Daoy (cell line): ENCODE measurements around the gene MARS1. TPM values are rescaled to one million over a fixed set of nuclear protein-coding genes. Genes with fewer than 3 reads are reported as not detected.

Experiments used
- DNase-seq: peaks from one replicate; pipeline ENCODE4 v3.0.0-alpha.2; 2015; ENCODE audit warnings: low read depth
- total RNA-seq: library from RNA; depleted of rRNA; stranded (reverse); fragments of >200 nt; shearing (Covaris generic); gene quantifications from 2 replicates; pipeline ENCODE4 v1.2.3, GENCODE V29; 2014

Gene MARS1
- total RNA-seq, 1 experiment from 2014 or later: 177 TPM

DNA sequence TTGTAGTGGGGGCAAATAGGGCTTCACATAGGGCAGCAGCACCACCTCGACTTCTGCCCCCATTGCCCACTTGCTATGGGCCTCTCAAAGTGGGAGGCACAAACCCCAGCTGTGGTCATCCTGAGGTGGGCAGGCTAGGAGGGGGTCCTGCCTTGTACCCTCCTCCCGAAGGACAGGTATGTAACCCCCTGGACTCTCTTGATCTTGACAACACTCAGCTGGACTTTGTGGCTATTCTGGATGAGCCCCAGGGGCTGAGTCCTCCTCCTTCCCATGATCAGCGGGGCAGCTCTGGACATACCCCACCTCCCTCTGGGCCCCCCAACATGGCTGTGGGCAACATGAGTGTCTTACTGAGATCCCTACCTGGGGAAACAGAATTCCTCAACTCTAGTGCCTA, 16.2 kb upstream of the MARS1 start:
- no peak for DNase-seq

DNA sequence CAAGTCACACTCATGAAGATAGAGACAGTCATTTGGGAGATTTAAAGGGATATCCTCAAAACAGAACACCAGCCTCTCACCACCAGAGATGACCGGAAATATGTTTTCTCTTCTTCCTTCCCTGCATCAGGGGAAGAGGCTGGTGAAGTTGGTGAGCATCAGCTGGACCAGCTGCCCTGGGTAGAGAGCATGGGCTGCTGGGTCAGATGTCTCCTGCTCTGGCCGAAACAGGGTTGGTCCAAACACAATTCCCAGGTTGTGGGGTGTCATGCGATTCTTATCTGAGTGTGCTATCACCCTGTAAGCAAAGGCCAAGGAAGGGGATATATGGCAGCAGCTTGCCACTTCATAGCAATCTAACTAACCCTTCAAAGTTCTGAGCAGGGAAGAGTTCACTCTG, 15.5 kb upstream of the MARS1 start:
- DNase-seq: no peak

DNA sequence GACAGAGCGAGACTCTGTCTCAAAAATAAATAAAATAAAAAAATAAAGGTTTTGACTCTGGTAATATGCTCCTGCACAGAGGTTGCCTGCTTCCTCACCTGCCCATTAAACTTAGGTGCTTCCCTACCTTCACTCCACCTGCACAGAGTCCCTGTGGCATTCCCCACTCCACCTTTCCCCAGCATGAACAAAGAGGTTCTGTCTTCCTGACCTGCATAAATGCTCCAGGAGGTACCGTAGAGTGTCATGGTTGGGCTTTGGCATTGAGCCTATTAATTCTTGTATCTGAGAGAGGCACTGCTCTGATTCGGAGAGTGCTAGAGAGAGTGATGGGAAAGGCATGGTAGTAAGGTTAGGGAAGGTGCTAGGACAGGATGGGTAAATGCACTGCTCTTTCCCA, 14.5 kb upstream of the MARS1 start:
- no peak for DNase-seq

DNA sequence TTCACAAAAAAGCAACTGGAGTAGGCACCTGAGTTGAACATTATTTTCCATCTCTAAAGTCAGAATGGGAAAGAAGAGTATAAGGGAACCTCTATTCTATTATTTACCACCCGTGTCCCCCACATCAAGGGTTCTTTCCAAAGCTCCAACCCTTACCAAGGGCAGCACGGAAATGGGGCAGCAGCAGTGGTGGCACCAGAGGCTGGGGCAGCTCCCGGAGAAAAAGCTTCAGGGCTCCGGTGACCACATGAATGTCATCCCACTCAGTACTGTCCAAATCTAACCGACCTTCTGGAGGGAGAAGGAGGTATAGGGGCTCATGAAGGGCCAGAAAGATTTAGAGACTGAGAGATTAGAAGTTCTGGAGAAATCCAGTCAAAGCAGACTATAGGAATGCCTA, 14.0 kb upstream of the MARS1 start:
- no peak for DNase-seq

DNA sequence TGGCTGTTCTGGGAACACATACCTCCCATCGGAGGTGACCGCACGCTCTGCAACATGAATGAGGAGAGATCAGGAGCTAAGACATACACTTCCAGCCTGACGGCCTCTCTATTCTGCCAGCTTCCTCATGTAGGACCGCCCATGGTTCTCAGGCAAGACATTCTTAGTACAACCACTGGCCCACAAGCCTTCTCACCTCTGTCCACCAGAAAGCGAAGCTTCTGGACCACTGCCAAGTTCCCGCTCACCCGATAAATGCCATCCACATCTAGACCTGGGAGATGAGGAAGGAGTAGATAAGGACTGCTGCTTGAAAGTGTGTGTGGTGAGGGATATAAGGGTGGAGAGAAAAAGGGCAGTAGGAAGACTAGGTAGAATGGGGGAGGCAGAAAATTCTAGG, 13.4 kb upstream of the MARS1 start:
- DNase-seq: no peak

DNA sequence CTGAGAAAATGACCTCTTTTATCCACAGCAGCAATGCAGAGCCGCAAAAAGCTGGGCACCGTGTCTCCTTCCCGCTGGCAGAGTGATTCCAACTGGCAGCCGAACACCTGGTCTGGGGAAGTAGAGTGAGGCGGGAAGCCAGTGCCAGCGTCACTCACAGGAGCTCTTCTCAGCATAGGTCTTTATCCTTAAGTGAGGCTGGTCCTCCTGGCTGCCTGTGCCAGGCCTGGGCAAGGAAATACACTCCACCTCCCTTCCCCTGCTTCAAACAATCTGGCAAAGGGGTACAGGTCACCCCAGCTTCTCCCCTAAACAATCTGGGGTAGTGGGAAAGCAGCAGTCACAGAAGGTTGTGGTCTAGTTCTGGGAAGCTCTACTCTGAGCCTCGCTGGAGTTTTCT, 13.0 kb upstream of the MARS1 start:
- no peak for DNase-seq

DNA sequence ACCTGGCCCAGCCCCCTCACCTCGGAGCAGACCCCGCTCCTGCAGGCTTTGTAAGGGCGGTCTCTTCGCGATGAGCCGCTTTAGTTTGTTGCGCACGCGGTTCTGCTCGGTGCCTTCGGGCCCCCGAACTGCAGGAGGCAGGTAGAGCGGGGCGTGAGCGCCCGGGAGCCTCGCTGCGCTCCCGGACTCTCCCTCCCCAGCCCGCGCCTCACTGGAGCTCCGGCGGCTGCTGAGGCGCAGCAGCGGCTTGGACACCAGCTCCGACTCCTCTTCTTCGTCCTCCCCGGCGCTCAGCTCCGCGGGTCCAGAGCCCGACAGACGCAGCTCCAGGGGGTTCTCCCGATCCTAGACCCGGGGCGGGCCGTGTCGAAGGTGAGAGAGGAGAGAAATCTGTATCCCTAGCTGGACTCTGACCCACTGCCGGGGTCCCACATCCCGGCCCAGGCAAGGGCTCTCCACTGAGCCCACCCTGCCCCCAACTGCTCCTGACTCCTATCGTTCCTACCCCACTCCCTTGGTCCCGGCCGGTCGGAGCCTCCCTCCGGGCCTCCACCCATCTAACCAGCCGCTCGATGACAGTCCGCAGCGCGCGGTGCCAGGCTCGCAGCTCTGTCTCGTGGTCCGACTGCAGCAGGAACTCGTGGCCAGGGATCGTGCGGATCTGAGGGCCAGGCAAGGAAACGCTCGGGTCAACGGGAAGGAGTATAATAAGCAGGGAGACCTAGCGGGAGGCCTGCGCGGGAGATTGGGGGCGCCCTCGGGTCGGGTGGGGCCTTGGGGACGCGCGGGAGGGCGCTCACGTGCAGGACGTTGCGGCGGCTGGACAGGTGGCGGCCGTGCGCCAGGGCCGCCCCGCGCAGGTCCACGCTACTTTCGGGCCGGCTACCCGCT, 12.4 kb upstream of the MARS1 start:
- peak; percentile 40 for DNase-seq

DNA sequence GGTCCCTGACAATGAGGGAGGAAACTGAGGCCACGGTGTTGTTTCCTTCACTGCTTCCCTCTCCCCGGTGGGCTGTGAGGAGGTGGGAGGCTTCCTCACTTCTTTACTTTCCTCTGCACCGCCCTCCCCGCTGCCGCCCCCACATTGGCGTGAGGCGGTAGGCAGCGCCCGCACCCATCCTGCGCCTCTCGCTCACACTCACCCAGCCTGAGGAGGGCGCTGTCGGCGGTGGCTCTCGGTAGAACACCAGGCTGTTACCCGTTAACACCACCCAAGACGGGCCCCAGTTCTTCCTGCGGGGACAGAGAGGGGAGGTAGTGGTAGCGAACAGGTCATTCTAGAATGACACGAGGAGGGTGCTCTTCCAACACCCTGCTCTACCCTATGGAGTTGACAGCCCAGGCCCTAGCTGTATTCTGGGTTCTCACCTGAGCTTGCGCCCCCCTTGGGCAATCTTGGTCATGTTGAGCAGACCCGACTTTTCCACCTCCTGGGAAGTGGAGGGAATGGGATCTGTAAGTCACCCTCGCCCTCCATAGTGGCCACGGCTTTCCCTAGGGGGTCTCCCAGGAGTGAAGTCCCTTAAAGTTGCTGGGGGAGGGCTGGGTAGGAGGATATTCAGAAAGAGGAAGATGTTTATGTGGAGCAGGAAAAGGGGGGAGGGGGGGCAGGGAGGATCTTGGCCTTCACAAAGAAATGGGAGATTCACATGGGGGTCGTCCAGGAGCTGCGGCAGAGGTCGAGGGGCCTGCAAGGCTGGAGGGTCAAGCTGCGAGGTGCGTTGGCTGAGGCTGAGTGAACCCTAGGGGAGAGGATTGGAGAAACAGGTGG, 11.5 kb upstream of the MARS1 start:
- no peak for DNase-seq

DNA sequence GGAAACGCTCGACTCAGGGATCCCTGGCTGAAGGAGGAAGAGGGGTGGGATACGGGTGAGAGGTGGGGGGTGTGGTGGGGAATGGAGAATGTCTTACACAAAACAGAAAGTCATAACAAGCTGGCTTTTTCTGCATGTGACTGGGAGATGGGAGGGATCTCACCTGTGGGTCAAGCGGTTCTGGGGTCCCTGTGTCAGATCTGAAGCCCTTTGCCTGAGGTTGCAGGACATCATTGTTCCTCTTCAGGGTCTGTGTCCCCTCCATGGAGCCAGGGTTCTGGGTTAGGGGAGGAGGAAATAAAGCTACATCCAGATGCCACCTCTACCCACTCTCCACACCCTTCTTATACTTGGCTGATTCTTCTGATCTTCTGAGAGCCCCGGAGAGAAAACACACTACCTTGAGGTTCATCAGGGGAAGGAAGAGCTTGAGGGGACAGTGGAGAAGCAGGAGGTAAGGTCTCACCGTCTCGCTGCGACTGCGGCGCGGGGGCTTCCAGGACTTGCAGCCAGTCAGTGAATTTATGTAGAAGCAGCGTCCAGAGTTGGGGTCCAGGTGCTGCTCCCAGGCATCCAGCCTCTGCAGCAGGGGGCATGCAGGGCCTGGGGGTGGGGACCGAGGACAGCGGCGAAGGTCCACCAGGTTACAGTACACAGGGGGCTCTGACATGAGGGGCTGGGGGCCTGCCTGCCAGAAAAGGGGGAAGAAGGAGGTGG, 10.7 kb upstream of the MARS1 start:
- no peak for DNase-seq

DNA sequence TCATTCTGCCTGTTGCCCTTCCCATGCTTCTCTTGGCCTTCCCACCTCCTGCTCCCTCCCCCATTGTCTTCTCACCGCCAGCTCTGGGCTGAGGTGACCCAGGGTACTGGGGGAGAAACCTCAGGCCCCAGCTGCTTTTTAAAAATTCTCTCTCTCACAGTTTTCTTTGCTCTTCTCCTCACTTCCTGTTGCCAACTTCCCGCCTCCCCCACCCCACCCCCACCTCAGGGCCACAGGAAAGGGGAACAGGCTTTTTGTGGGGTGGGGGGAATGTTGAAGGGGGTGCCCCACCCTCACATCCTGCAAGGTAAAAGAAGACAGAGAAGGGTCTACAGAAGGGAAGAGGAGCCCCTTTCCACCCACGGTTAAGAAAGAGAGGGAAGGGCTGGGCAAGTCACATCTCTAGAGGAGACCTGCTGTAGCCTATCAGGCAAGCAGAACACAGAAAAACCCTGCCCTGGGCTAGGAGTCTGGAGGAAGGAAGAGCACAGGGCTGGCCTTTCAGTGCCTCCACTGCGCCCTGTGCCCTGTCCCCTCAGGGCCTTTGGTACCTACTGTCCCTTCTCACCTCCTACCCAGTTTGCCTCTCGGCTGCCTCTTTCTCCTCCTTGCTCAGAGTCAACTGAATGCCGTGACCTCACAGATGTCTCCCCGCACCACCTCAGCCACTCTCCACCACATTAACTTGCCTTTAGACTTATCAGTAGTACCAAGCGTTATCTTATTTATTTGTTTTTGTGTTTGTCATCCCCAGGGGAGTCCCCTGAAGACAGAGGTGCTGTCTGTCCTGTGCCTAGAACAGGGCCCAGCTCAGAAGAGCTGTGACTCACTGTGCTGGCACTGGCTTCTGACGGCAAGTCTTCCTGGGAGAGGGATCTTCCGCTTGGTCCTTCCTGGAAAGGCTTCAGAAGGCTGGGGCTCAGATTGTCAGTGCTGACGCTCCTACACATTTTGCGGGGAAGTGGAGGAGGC, 9.9 kb upstream of the MARS1 start:
- DNase-seq: peak; percentile 48

DNA sequence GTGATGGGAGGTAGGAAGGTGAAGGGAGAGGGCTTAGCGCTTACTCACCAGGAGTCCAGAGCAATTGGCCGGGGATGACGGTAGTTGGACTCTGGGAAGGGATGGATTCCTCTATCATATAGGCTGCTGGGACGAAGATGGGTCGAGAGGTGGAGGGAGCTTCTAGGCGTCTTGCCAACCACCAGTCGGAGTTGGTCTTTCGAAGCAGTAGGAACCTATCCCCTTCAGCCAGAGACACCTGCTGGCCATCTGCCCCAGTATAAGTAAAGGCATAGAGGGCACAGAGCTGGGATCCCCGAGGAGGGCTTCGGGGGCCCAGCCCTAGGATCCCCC, 8.9 kb upstream of the MARS1 start:
- no peak for DNase-seq

DNA sequence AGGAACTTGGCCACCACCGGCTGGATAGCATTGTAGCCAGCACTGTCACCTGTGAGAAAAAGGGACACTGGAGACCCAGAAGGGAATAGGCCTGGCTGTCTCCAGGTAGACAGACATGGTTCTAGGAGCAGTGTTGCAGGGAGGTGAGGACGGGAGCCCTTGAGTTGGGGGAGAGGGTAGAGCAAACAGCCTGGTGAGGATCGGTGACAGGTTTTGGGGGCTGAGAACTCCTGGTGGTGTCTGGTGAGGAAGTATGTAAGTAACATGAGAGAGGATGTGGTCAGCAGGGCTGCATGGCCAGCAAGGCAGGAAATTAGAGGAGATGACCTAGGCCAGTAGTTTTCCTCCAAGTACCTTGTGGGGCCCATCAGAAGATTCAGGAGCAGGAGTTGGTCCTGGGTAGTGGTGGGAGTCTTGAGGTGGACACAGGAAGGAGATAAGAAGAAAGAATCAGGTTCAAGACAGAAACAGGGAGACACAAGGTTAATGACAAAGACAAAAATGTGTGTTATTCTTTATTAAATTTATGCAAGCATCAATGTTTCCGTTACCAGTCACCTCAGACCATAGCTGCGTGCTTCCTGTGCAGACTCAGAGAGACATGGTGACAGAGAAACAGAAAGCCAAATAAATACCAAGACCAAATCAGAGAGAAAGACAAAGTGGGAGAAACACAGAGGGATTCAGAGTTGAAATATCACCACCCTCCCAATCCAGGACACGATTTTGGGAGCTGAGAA, 8.3 kb upstream of the MARS1 start, which contains the start of gene ARHGAP9:
ARHGAP9 (minus strand) TSS at position 491 of the 740 bp plus-strand sequence; CDS start at position 31, 460 bp downstream.
- no peak for DNase-seq

DNA sequence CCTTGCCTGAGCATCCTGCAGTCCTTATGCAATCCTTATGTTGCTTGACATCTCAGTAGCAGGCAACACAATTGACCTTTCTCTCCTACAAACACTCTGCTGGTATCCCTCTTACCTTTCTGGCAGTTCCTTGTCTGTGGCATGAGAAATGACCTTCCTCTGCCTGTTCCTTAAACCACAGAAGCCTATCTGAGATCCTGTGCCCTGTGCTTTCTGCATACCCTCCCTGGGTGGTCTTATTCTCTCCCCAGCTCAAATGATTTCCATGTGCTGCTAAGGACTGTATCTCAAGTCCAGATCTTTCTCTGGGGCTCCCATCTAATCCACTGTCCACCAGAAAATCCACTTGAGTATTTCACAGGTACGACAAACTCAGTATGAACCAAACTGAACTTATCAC, 6.2 kb upstream of the MARS1 start:
- no peak for DNase-seq

DNA sequence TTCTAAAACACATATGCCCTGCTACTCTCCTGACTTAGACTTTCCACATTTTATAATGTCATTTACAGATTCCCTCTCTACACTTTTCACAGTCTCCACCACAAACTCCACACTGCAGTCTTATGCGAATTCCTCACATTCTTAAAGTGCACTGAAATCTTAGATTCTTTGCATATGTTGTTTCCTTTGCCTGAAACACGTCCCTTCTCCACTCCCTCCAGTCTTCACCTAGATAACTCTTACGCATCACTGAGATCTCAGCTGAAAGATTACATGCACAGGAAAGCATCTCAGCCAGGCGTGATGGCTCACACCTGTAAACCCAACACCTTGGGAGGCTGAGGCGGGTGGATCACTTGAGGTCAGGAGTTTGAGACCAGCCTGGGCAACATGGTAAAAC, 4.4 kb upstream of the MARS1 start:
- no peak for DNase-seq

DNA sequence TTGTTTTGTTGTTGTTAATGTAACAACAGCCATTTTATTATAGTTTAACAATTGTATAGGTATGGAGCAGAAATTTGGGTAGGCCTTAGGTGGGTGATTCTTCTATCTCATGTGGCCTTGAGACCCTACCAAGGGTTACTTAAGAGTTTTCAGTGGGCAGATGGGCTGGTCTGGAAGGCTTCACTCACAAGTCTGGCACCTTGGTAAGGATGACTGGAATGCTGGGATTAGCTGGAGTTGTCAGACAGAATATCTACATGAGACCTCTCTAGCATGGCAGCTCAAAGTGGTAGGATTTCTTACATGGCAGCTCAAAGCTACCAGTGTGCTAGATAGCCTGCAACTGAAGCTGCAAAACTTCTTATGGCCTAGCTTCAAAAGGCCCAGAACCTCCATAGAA, 2.2 kb upstream of the MARS1 start:
- no peak for DNase-seq

DNA sequence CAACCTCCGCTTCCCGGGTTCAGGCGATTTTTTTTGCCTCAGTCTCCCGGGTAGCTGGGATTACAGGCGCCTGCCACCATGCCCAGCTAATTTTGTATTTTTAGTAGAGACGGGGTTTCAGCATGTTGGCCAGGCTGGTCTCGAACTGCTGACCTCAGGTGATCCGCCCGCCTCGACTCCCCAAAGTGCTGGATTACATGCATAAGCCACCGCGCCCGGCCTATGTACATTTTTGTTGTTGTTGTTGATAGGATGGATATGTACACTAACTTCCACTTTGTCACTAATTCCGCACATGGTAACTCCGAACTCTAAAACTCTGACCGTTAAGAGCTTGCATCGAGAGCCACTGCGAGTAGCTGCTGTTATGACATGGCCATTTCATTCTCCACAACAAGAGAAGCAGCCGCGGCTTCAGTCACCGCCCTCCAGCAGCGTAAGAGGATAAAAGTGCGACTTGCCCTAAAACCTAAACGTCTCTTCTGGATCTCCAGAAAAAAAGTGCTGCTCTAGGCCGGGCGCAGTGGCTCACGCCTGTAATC, 742 bp upstream of the MARS1 start:
- no peak for DNase-seq

DNA sequence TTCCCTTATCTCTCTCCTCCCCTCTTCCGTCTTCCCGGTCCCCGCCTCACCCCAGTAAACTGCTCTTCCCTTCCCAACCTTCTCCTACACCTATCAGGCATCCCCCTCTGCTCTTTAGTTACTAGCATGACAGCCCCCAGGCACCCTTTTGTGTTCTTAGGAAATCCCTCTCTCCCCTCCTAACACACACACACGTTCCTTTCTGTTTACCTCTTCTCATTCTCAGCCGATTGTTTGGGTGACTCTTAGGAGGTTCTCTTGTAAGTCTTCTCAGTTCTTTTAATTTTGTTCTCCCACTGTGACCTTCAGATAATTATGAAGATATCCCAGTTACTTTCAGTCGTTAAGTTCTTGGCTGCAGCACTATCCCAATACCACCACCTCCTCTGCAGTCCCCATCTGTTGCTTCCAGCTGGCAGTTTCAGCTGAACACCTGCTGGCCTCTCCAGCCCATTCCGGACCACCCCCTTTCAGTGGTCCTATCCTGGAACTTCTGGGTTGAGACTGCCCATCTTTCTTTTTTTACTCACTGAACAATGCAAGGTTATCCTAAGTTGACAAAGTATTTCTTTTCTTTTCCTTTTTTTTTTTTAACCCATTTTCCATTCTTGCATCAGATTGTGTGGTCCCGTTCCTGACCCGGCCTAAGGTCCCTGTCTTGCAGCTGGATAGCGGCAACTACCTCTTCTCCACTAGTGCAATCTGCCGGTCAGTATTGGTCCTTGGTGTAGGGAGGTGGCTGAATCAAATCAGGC, 711 bp downstream of the MARS1 start:
- DNase-seq: no peak

DNA sequence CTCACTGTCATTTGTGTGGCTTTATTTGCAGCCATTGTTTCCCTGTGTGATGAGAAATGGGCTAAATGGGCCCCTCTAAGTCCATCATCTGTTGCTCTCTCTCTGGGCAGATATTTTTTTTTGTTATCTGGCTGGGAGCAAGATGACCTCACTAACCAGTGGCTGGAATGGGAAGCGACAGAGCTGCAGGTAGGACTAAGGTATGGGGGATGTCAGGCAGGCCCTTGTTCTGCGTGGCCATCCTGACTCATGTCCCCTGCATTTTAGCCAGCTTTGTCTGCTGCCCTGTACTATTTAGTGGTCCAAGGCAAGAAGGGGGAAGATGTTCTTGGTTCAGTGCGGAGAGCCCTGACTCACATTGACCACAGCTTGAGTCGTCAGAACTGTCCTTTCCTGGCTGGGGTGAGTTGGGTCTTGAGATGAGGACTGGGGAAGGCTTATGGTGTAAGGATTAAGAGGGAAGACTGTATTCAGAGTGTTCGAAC, 1.3 kb downstream of the MARS1 start:
- no peak for DNase-seq

DNA sequence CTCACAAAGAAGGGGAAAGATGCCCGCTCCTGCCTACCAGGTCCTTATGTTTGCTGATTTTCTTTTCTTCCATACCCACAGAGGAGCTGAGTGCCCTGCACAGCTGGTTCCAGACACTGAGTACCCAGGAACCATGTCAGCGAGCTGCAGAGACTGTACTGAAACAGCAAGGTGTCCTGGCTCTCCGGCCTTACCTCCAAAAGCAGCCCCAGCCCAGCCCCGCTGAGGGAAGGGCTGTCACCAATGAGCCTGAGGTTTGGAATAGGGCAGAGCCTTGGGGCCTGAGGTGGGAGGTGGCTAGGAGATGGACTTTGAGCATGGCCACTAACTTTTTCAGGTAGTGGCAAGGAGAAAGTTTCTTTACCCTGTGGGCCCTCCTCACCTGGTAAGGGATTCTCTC, 2.3 kb downstream of the MARS1 start:
- no peak for DNase-seq
